ENCODE data around the gene CDK10.
"Not testable (repeated sequence)": the region's sequence is repeated elsewhere in the genome, so short reads cannot be mapped to it uniquely, and the experiment has no call there.

Gene CDK10

GRCh38 chr16:89668790-89669158 lies 17.7 kb upstream of the CDK10 start:
- no peak for DNase-seq

GRCh38 chr16:89669755-89670154 lies 16.7 kb upstream of the CDK10 start:
- no peak for DNase-seq

- DNase-seq: no peak
Observed at GRCh38 chr16:89670496-89671431, 15.7 kb upstream of the CDK10 start.

- DNase-seq: not testable (repeated sequence)
Observed at GRCh38 chr16:89671565-89671964, 14.9 kb upstream of the CDK10 start.

GRCh38 chr16:89672177-89672941 lies 14.1 kb upstream of the CDK10 start:
- no peak for DNase-seq

- no peak for DNase-seq
Observed at GRCh38 chr16:89678258-89678657, 8.2 kb upstream of the CDK10 start.

GRCh38 chr16:89685916-89686315 lies 573 bp upstream of the CDK10 start:
- no peak for DNase-seq

GRCh38 chr16:89687092-89687940 lies 827 bp downstream of the CDK10 start:
- no peak for DNase-seq

GRCh38 chr16:89688395-89688794 lies 1.9 kb downstream of the CDK10 start:
- DNase-seq: no peak

- no peak for DNase-seq
Observed at GRCh38 chr16:89689142-89689541, 2.7 kb downstream of the CDK10 start.

- not testable (repeated sequence) for DNase-seq
Observed at GRCh38 chr16:89689621-89690020, 3.1 kb downstream of the CDK10 start.

GRCh38 chr16:89690392-89690901 lies 4.0 kb downstream of the CDK10 start:
- no peak for DNase-seq

GRCh38 chr16:89691231-89691985 lies 4.9 kb downstream of the CDK10 start:
- no peak for DNase-seq

GRCh38 chr16:89691986-89692569 lies 5.6 kb downstream of the CDK10 start:
- no peak for DNase-seq

- DNase-seq: no peak
Observed at GRCh38 chr16:89693289-89693731, 6.8 kb downstream of the CDK10 start.

GRCh38 chr16:89693931-89694783 lies 7.7 kb downstream of the CDK10 start:
- no peak for DNase-seq

GRCh38 chr16:89694784-89695085 lies 8.2 kb downstream of the CDK10 start:
- DNase-seq: not testable (repeated sequence)

GRCh38 chr16:89695086-89695874 lies 8.8 kb downstream of the CDK10 start:
- DNase-seq: no peak

GRCh38 chr16:89695875-89696669 lies 9.6 kb downstream of the CDK10 start:
- no peak for DNase-seq
